ENCODE data around the gene FSD2. TPM values are rescaled to one million over a fixed set of nuclear protein-coding genes. Genes with fewer than 3 reads are reported as not detected.

Gene FSD2
- total and polyA plus RNA-seq, 10 of the 15 experiments (the other 5 are each of a cell fraction or from before 2014, with no cell fraction given), result under 0.01 to 0.39 (median 0.07) TPM; not detected in 3

DNA sequence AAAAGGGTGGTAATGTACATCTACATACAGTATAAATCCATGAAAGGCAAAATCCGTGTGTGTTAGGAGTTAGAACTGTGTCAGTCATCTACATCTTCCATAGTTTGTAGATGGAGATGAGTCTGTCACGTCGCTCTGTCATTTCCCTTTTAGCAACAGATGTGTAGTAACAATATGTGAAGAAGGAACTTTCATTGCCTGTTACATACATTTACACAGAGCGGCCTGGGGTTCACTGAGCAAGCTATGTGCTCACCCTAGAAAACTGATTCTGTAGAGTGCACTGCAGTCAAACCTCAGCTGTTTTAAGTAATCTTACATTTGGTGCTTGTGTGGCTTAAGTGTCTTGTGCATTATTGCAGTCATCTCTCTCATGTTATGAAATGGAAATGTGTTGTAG is 54.6 kb downstream of the FSD2 start (continued):
- TF ChIP-seq GABPA (IDR thresholded peaks at IDR 0.05; ENCODE audit: low read depth) (no peak), ZBED1 (IDR thresholded peaks at IDR 0.05; ENCODE audit: borderline replicate concordance) (no peak), CREM (IDR thresholded peaks at IDR 0.05; ENCODE audit: low read depth) (no peak), CHD2 (IDR thresholded peaks at IDR 0.05; ENCODE audit: borderline replicate concordance, low read depth, low read length) (no peak)

DNA sequence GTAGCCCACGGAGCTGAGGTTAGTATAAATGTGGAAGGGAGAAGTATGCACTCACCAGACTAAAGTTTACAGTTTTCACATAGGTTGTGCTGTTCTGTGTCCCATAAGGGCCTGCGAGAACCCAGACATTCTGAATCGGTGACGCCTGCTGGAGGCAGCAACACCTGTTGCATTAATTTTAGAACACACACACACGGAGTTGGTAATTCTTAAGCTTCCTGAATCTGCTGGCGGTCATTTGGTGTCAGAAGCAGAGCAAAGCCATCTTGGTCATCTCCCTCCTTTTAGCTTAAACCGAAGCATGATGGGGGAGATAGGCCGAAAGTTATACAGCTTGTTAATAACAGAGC is 55.1 kb downstream of the FSD2 start:
- Histone ChIP-seq H3K4me3 (peak overlapping the region; percentile 87), H2AFZ (ENCODE audit: control insufficient read depth, low read depth, low read length) (peak overlapping the region; percentile 97), H4K20me1 (ENCODE audit: control insufficient read depth, insufficient read depth) (no peaks in the 10 kb centered on the region), H3K4me2 (ENCODE audit: control insufficient read depth, insufficient read depth) (peak overlapping the region; percentile 97), H3K9ac (ENCODE audit: control insufficient read depth, insufficient read depth, low read length) (peak overlapping the region; percentile 84), H3K36me3 (ENCODE audit: control insufficient read depth in 2 of 2, insufficient read depth in 2 of 2, low read length in 1 of 2) (peaks cover 2 to 20% of the 10 kb centered on the region in 2 experiments), H3K9me3 (replicated peaks; ENCODE audit: control insufficient read depth, insufficient read depth, low read length) (no peaks in the 10 kb centered on the region), H3K27ac (ENCODE audit: control insufficient read depth, insufficient read depth) (peak overlapping the region; percentile 90), H3K79me2 (ENCODE audit: control insufficient read depth, insufficient read depth, low read length) (peaks cover 49% of the 10 kb centered on the region), H3K4me1 (ENCODE audit: control insufficient read depth, insufficient read depth, low read length) (peaks cover 7% of the 10 kb centered on the region; the same call in 1 of the 2 replicates), H3K27me3 (replicated peaks in 1 of 2; ENCODE audit: control insufficient read depth in 2 of 2, insufficient read depth in 2 of 2, low read length in 1 of 2) (no peaks in the 10 kb centered on the region)
- ChIA-PET CTCF (interaction anchor here (0.6 to 1.9 kb wide), 15 partner anchors 17 to 557 kb away, joined by 3 to 12 read pairs (median 3); partner anchors contain the start of genes C15orf40, RAMAC, RPS17 and WHAMM), SMC1A (ENCODE audit: uncharacterized antibody, unreplicated experiment) (interaction anchor here (1.1 to 5.7 kb wide), 10 partner anchors 51 to 249 kb away, joined by 3 to 39 read pairs (median 5); partner anchors contain the start of genes FSD2, RPS17 and WHAMM), RAD21 (ENCODE audit: unreplicated experiment) (interaction anchor here (1.1 to 3.9 kb wide), 8 partner anchors 9 to 250 kb away, joined by 3 to 20 read pairs (median 6); partner anchors contain the start of genes FSD2, RAMAC and RPS17), POLR2A (interaction anchor here (0.6 to 2.8 kb wide), 9 partner anchors 9 to 235 kb away, joined by 3 to 11 read pairs (median 6); partner anchors contain the start of genes RAMAC and RPS17)
- ATAC-seq (peak; percentile 59), FAIRE-seq (no peak), DNase-seq (ENCODE audit: low read depth, low spot score) (peak; percentile 4)
- in situ Hi-C loops (cut with MboI) (no loop called here), intact Hi-C loops (cut with micrococcal nuclease; ENCODE audit: unreplicated experiment) (loop anchor here (1.0 to 10.0 kb wide), 3 partner anchors 59 to 254 kb away; no protein-coding TSS in a partner anchor)
- WGBS (ENCODE audit: insufficient coverage, insufficient replicate concordance, low lambda C conversion rate, missing lambda C conversion rate), result under 1% methylated on average over 8 of the region's 8 CpGs
- BruUV-seq (replicated peaks), result TSS peak; percentile 82
- TF ChIP-seq RUNX3 (IDR thresholded peaks at IDR 0.05; ENCODE audit: low read length), result 0 out of 2 replicates have a peak, but pooled peaks have one; percentile 14
- 0 out of 2 replicates have a peak, but pooled peaks have one; percentile 14 for TF ChIP-seq RAD21 (IDR thresholded peaks at IDR 0.05; ENCODE audit: insufficient read depth, low read depth, low read length)
- TF ChIP-seq, protein P1, sequence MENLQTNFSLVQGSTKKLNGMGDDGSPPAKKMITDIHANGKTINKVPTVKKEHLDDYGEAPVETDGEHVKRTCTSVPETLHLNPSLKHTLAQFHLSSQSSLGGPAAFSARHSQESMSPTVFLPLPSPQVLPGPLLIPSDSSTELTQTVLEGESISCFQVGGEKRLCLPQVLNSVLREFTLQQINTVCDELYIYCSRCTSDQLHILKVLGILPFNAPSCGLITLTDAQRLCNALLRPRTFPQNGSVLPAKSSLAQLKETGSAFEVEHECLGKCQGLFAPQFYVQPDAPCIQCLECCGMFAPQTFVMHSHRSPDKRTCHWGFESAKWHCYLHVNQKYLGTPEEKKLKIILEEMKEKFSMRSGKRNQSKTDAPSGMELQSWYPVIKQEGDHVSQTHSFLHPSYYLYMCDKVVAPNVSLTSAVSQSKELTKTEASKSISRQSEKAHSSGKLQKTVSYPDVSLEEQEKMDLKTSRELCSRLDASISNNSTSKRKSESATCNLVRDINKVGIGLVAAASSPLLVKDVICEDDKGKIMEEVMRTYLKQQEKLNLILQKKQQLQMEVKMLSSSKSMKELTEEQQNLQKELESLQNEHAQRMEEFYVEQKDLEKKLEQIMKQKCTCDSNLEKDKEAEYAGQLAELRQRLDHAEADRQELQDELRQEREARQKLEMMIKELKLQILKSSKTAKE (IDR thresholded peaks at IDR 0.05; ENCODE audit: low read depth, poor library complexity, severe bottlenecking), result no peak
- TF ChIP-seq, protein P2, sequence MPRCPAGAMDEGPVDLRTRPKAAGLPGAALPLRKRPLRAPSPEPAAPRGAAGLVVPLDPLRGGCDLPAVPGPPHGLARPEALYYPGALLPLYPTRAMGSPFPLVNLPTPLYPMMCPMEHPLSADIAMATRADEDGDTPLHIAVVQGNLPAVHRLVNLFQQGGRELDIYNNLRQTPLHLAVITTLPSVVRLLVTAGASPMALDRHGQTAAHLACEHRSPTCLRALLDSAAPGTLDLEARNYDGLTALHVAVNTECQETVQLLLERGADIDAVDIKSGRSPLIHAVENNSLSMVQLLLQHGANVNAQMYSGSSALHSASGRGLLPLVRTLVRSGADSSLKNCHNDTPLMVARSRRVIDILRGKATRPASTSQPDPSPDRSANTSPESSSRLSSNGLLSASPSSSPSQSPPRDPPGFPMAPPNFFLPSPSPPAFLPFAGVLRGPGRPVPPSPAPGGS (IDR thresholded peaks at IDR 0.05; ENCODE audit: borderline replicate concordance, insufficient read depth, low read depth, low read length, poor library complexity, severe bottlenecking), result no peak
- TF ChIP-seq, protein P3, sequence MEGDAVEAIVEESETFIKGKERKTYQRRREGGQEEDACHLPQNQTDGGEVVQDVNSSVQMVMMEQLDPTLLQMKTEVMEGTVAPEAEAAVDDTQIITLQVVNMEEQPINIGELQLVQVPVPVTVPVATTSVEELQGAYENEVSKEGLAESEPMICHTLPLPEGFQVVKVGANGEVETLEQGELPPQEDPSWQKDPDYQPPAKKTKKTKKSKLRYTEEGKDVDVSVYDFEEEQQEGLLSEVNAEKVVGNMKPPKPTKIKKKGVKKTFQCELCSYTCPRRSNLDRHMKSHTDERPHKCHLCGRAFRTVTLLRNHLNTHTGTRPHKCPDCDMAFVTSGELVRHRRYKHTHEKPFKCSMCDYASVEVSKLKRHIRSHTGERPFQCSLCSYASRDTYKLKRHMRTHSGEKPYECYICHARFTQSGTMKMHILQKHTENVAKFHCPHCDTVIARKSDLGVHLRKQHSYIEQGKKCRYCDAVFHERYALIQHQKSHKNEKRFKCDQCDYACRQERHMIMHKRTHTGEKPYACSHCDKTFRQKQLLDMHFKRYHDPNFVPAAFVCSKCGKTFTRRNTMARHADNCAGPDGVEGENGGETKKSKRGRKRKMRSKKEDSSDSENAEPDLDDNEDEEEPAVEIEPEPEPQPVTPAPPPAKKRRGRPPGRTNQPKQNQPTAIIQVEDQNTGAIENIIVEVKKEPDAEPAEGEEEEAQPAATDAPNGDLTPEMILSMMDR (IDR thresholded peaks at IDR 0.05 in 2 of 3, conservative IDR thresholded peaks at IDR 0.05 in 1 of 3; ENCODE audit: control insufficient read depth in 2 of 3, extremely low read depth in 1 of 3, insufficient read depth in 1 of 3, low read depth in 3 of 3, low read length in 3 of 3), result peak in 1 of 3 experiments; percentile 18; a peak in 1 of 6 replicates
- TF ChIP-seq LARP7 (IDR thresholded peaks at IDR 0.05), result peak; percentile 28; the same call in 1 of the 2 replicates
- TF ChIP-seq YY1 (IDR thresholded peaks at IDR 0.05; ENCODE audit: low read depth, low read length), result peak; percentile 57; the same call in 1 of the 2 replicates
- no peak for TF ChIP-seq MEF2A (IDR thresholded peaks at IDR 0.05; ENCODE audit: insufficient read depth, low read depth, low read length)
- no peak for TF ChIP-seq IKZF1 (conservative IDR thresholded peaks at IDR 0.05)
- TF ChIP-seq SUPT20H (IDR thresholded peaks at IDR 0.05; ENCODE audit: borderline replicate concordance, control insufficient read depth, low read depth, low read length), result no peak

Data from GM12878 (cell line).